ENCODE measurements around the gene TUBB3. TPM values are rescaled to one million over a fixed set of nuclear protein-coding genes. Genes with fewer than 3 reads are reported as not detected.
A peak's percentile ranks its signal among the peaks of the same experiment; 100 is the strongest.
"Not testable (repeated sequence)": the region's sequence is repeated elsewhere in the genome, so short reads cannot be mapped to it uniquely, and the experiment has no call there.

TUBB3 gene
- total and polyA plus RNA-seq, 9 of the 15 experiments (the other 6 are each of a cell fraction or from before 2014, with no cell fraction given) = 0.18 to 12.5 (median 5.0) TPM

DNA sequence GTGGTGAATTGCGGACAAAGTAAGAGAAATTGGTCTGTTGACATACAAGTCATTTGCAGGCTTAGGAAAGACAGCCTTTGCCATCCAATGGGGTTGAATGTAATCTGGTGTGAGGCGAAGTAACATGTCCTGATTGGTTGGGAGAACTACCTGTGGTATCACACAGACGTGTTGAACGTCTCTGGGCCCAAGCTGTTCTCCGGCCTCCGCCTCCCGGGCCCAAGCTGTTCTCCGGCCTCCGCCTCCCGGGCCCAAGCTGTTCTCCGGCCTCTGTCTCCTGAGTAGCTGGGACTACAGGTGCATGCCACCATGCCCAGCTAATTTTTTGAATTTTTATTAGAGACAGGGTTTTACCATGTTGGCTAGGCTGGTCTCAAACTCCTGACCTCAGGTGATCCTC is 44.9 kb downstream of the TUBB3 start:
- DNase-seq (ENCODE audit: extremely low read depth in 1 of 4, low spot score in 3 of 4) = peak in 3 of 4 experiments; percentile 28 to 42 (median 36)
- H3K4me3 ChIP-seq; H3K27ac ChIP-seq (ENCODE audit: extremely low read depth, low read depth, low read length); H3K27me3 ChIP-seq (ENCODE audit: control insufficient read depth in 2 of 2, insufficient read depth in 2 of 2, low read length in 2 of 2); H3K9me1 ChIP-seq (ENCODE audit: control insufficient read depth, insufficient read depth, low read length); CTCF ChIA-PET (ENCODE audit: low intra/inter-chr PET ratio); H3K9me3 ChIP-seq (replicated peaks; ENCODE audit: control insufficient read depth, insufficient read depth, low read depth, low read length); H3K9ac ChIP-seq (ENCODE audit: insufficient read depth in 1 of 2, low read depth in 2 of 2, low read length in 2 of 2); in situ Hi-C loops (cut with MboI); POLR2A ChIA-PET; ATAC-seq; H2AFZ ChIP-seq (ENCODE audit: low read depth, low read length); BruUV-seq (replicated peaks); intact Hi-C loops (cut with micrococcal nuclease); FAIRE-seq; H3K4me2 ChIP-seq (ENCODE audit: insufficient read depth, low read length): not testable (repeated sequence)
- WGBS (ENCODE audit: insufficient coverage, low coverage, missing lambda C conversion rate) = 69% methylated on average over 11 of the region's 11 CpGs
- peaks cover 16 to 37% of the 10 kb centered on the region in 2 experiments; a peak in 4 of 5 replicates for H3K4me1 ChIP-seq (replicated peaks in 1 of 2; ENCODE audit: control insufficient read depth in 2 of 2, insufficient read depth in 2 of 2, low read length in 2 of 2)
- peaks cover 12% of the 10 kb centered on the region; the same call in 1 of the 2 replicates for H4K20me1 ChIP-seq (replicated peaks; ENCODE audit: control insufficient read depth, insufficient read depth, low read length)
- 0 out of 2 replicates have a peak, but pooled peaks have one; percentile 12 for TF ChIP-seq POLR2A (conservative IDR thresholded peaks at IDR 0.05)
- 0 out of 2 replicates have a peak, but pooled peaks have one; percentile 16 for TF ChIP-seq RBFOX2 (IDR thresholded peaks at IDR 0.05; ENCODE audit: low read depth, low read length)
- H3K79me2 ChIP-seq (ENCODE audit: control insufficient read depth, insufficient read depth, low read length) = peaks cover 36% of the 10 kb centered on the region
- peaks cover 36% of the 10 kb centered on the region; the same call in 2 of the 3 replicates for H3K36me3 ChIP-seq (ENCODE audit: control insufficient read depth, insufficient read depth, low read length)

DNA sequence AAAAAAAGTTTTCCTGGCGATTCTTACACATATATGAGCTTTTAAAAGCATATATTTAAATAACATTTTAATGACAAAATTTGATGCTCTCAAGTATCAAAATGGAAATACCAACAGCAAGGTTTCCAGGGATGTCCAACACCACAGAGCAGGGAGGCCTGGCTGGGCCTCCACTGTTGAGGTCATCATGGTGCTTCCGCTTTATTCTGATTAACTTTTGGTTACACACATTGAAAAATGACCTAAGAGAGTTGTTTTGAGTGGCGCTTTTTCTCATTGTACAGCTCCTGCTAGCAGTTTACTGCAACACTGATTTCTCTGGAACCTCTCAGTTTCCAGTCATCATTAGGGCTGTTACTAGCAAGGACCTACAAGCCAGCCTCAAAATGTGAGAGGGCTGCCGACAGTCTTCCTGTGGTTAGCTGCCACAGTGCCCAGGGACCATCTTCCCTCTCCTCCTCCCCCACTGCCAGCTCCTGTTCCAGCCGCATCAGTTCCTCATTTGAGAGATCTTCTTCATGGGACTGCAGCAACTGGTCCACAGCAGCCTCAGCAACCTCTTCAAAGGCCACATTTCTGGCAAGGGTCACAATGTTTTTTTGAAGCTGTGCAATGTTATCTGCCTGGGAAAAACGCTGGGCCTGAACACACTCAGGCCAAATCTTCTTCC is 46.7 kb downstream of the TUBB3 start:
- Histone ChIP-seq H3K9me1 (ENCODE audit: control insufficient read depth, insufficient read depth, low read length) (no peaks in the 10 kb centered on the region), H3K4me3 (no peak overlapping the region), H3K27ac (ENCODE audit: extremely low read depth, low read depth, low read length) (no peak overlapping the region), H2AFZ (ENCODE audit: low read depth, low read length) (no peak overlapping the region), H3K9me3 (replicated peaks; ENCODE audit: control insufficient read depth, insufficient read depth, low read depth, low read length) (no peaks in the 10 kb centered on the region), H3K27me3 (ENCODE audit: control insufficient read depth in 2 of 2, insufficient read depth in 2 of 2, low read length in 2 of 2) (no peaks in the 10 kb centered on the region), H3K4me2 (ENCODE audit: insufficient read depth, low read length) (peak overlapping the region; percentile 94; the same call in 1 of the 2 replicates), H3K9ac (ENCODE audit: insufficient read depth in 1 of 2, low read depth in 2 of 2, low read length in 2 of 2) (peak overlapping the region in 1 of 2 experiments; percentile 57; a peak in 1 of 4 replicates), H4K20me1 (replicated peaks; ENCODE audit: control insufficient read depth, insufficient read depth, low read length) (peaks cover 8% of the 10 kb centered on the region; the same call in 1 of the 2 replicates), H3K79me2 (ENCODE audit: control insufficient read depth, insufficient read depth, low read length) (peaks cover 54% of the 10 kb centered on the region), H3K4me1 (replicated peaks in 1 of 2; ENCODE audit: control insufficient read depth in 2 of 2, insufficient read depth in 2 of 2, low read length in 2 of 2) (peaks cover 22 to 32% of the 10 kb centered on the region in 2 experiments; a peak in 4 of 5 replicates), H3K36me3 (ENCODE audit: control insufficient read depth, insufficient read depth, low read length) (peaks cover 38% of the 10 kb centered on the region; the same call in 2 of the 3 replicates)
- peak; percentile 86 for TF ChIP-seq SPI1 (IDR thresholded peaks at IDR 0.05; ENCODE audit: borderline replicate concordance, low read depth, low read length)
- TF ChIP-seq, protein P1, sequence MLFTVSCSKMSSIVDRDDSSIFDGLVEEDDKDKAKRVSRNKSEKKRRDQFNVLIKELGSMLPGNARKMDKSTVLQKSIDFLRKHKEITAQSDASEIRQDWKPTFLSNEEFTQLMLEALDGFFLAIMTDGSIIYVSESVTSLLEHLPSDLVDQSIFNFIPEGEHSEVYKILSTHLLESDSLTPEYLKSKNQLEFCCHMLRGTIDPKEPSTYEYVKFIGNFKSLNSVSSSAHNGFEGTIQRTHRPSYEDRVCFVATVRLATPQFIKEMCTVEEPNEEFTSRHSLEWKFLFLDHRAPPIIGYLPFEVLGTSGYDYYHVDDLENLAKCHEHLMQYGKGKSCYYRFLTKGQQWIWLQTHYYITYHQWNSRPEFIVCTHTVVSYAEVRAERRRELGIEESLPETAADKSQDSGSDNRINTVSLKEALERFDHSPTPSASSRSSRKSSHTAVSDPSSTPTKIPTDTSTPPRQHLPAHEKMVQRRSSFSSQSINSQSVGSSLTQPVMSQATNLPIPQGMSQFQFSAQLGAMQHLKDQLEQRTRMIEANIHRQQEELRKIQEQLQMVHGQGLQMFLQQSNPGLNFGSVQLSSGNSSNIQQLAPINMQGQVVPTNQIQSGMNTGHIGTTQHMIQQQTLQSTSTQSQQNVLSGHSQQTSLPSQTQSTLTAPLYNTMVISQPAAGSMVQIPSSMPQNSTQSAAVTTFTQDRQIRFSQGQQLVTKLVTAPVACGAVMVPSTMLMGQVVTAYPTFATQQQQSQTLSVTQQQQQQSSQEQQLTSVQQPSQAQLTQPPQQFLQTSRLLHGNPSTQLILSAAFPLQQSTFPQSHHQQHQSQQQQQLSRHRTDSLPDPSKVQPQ (CRISPR knock-in tag; IDR thresholded peaks at IDR 0.05; ENCODE audit: borderline replicate concordance) = no peak
- DNase-seq (ENCODE audit: extremely low read depth in 1 of 4, low spot score in 3 of 4) (no peak), FAIRE-seq (no peak), ATAC-seq (no peak)
- POLR2A ChIA-PET = interaction anchor here (0.7 to 2.2 kb wide), 6 partner anchors 9 to 82 kb away, joined by 3 to 17 read pairs (median 3); partner anchors contain the start of gene TUBB3
- WGBS (ENCODE audit: insufficient coverage, low coverage, missing lambda C conversion rate) = 54% methylated on average over 6 of the region's 6 CpGs
- in situ Hi-C loops (cut with MboI) = no loop called here
- CTCF ChIA-PET (ENCODE audit: low intra/inter-chr PET ratio) = no interaction called here
- intact Hi-C loops (cut with micrococcal nuclease) = loop anchor here (10.0 kb wide), 1 partner anchor 45 kb away; the partner anchor contains the start of gene TUBB3
- BruUV-seq (replicated peaks) = no TSS peak

All from K562 (cell line).